NCI-H1092 treated with DMSO at 0.1 percent for 48 hours (cell line): ENCODE data around the gene PCDHGA7.
"Not testable (repeated sequence)": the region's sequence is repeated elsewhere in the genome, so short reads cannot be mapped to it uniquely, and the experiment has no call there.

ENCODE experiments used
- DNase-seq: peaks from one replicate; lab custom pipeline; 2025; lab: John Stamatoyannopoulos, UW

PCDHGA7 gene

GRCh38 chr5:141366016-141366896 lies 16.3 kb upstream of the PCDHGA7 start:
- no peak for DNase-seq

- no peak for DNase-seq
These were observed 12.3 kb upstream of the PCDHGA7 start, which contains the start of gene PCDHGB3 for GRCh38 chr5:141369994-141370848. Gene PCDHGB3 (plus strand): TSS chr5:141370242. CDS start chr5:141370395, 153 bp downstream.

GRCh38 chr5:141371572-141372475 lies 10.7 kb upstream of the PCDHGA7 start:
- DNase-seq: no peak

GRCh38 chr5:141373673-141374317 lies 8.7 kb upstream of the PCDHGA7 start, which contains the start of gene PCDHGA6:
Gene PCDHGA6 (plus strand): TSS chr5:141373891. CDS start chr5:141374084, 193 bp downstream.
- DNase-seq: no peak

GRCh38 chr5:141374627-141375026 lies 7.9 kb upstream of the PCDHGA7 start:
- DNase-seq: no peak

- not testable (repeated sequence) for DNase-seq
These were observed 6.9 kb upstream of the PCDHGA7 start for GRCh38 chr5:141375444-141376155.

- DNase-seq: no peak
These were observed 803 bp downstream of the PCDHGA7 start for GRCh38 chr5:141383345-141383744.

GRCh38 chr5:141384471-141385267 lies 2.1 kb downstream of the PCDHGA7 start:
- DNase-seq: no peak

GRCh38 chr5:141387557-141388311 lies 5.2 kb downstream of the PCDHGA7 start, which contains the start of gene PCDHGB4:
Gene PCDHGB4 (plus strand): TSS chr5:141387698. CDS start chr5:141387885, 187 bp downstream.
- DNase-seq: not testable (repeated sequence)

GRCh38 chr5:141388661-141389060 lies 6.1 kb downstream of the PCDHGA7 start:
- no peak for DNase-seq

- no peak for DNase-seq
These were observed 6.9 kb downstream of the PCDHGA7 start for GRCh38 chr5:141389153-141390042.

- DNase-seq: no peak
These were observed 10.1 kb downstream of the PCDHGA7 start, which contains the start of gene PCDHGA8 for GRCh38 chr5:141392429-141393198. Gene PCDHGA8 (plus strand): TSS chr5:141392633. CDS start chr5:141392814, 181 bp downstream.

GRCh38 chr5:141393267-141393666 lies 10.7 kb downstream of the PCDHGA7 start:
- no peak for DNase-seq

- DNase-seq: not testable (repeated sequence)
These were observed 12.1 kb downstream of the PCDHGA7 start for GRCh38 chr5:141394401-141395187.

GRCh38 chr5:141397756-141398551 lies 15.4 kb downstream of the PCDHGA7 start, which contains the start of gene PCDHGB5:
Gene PCDHGB5 (plus strand): TSS chr5:141397947. CDS start chr5:141398128, 181 bp downstream.
- not testable (repeated sequence) for DNase-seq
